ENCODE measurements around the gene BTN2A1.
"Not testable (repeated sequence)": the region's sequence is repeated elsewhere in the genome, so short reads cannot be mapped to it uniquely, and the experiment has no call there.

BTN2A1 gene

DNA sequence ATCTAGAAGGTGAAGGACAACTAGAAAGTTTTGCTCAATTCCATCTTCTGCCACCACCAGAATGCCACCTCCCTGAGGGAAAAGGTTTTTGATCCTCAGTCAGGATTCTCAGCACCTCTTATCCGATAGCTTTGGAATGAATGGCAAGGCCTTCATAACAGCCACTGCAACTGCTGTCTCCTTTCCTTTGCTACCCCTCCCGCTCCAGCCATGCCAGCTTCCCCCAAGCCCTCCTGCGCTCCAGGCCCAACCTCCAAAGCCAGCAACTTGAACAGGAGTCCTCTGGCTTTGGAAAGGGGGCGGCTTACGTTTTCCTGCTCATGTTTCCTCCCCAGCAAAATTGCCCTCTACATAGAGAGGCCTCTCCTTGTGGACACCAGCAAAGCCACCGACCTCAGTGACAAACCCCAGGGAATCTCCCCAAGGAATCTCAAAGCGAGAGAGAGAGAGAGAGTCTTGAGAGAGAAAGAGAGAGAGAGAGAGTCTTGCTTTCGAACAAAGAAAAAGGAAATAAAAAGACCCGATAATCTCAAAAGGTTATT lies 420 bp upstream of the BTN2A1 start:
- H3K4me3 ChIP-seq (ENCODE audit: low read length): peak overlapping the region; percentile 96
- peaks cover 15% of the 10 kb centered on the region for H3K36me3 ChIP-seq (ENCODE audit: control insufficient read depth, low read depth, low read length)
- no peaks in the 10 kb centered on the region for H3K4me1 ChIP-seq (ENCODE audit: control insufficient read depth, low read depth, low read length)
- H3K27ac ChIP-seq (ENCODE audit: low read length): peak overlapping the region; percentile 86
- H3K9me3 ChIP-seq (ENCODE audit: control insufficient read depth, low read depth, low read length): no peaks in the 10 kb centered on the region
- H3K27me3 ChIP-seq (ENCODE audit: control insufficient read depth, insufficient read depth, low read length): no peaks in the 10 kb centered on the region
- H3K9ac ChIP-seq (ENCODE audit: low read length): peak overlapping the region; percentile 95

DNA sequence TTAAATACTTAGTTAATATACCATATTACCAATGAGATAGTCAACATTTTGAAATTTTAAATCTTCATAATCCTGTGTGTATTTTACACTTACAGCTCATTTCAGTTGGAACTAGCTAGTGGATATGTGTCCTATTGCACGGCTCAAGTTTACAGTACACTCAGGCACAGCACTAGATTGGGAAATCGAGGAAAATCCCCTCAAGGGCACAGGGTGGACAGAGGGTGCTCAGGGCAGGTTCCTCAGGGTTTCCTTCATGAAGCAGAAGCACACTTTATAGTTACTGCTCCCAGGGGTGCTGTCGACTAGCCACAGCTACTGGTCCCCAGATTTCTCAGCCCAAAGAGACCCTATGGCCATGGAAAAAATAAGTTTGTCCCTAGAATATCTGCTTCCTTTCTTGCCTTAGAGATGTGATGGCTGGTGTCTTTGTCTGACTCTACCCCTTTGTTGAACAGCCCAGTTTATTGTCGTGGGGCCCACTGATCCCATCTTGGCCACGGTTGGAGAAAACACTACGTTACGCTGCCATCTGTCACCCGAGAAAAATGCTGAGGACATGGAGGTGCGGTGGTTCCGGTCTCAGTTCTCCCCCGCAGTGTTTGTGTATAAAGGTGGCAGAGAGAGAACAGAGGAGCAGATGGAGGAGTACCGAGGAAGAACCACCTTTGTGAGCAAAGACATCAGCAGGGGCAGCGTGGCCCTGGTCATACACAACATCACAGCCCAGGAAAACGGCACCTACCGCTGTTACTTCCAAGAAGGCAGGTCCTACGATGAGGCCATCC lies 1.5 kb downstream of the BTN2A1 start:
- Histone ChIP-seq H3K9ac (ENCODE audit: low read length) (no peak overlapping the region), H3K36me3 (ENCODE audit: control insufficient read depth, low read depth, low read length) (peaks cover 32% of the 10 kb centered on the region), H3K27ac (ENCODE audit: low read length) (no peak overlapping the region), H3K4me1 (ENCODE audit: control insufficient read depth, low read depth, low read length) (no peaks in the 10 kb centered on the region), H3K9me3 (ENCODE audit: control insufficient read depth, low read depth, low read length) (no peaks in the 10 kb centered on the region), H3K27me3 (ENCODE audit: control insufficient read depth, insufficient read depth, low read length) (no peaks in the 10 kb centered on the region), H3K4me3 (ENCODE audit: low read length) (peak overlapping the region; percentile 96)

DNA sequence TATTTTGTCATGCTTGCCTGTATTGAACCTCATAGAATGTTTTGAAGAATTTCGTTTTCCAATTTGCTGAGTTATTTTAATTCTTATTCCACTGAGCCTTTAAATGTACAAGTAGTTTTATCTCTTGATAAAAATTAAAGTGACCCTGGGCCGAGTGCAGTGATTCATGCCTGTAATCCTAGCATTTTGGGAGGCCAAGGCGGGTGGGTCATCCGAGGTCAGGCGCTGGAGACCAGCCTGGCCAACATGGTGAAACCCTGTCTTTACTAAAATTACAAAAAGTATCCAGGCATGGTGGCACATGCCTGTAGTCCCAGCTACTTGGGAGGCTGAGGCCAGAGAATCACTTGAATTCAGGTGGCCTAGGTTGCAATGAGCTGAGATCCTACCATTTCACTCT lies 3.6 kb downstream of the BTN2A1 start:
- H3K4me3 ChIP-seq (ENCODE audit: low read length); H3K27ac ChIP-seq (ENCODE audit: low read length); H3K4me1 ChIP-seq (ENCODE audit: control insufficient read depth, low read depth, low read length); H3K9ac ChIP-seq (ENCODE audit: low read length); H3K9me3 ChIP-seq (ENCODE audit: control insufficient read depth, low read depth, low read length); H3K27me3 ChIP-seq (ENCODE audit: control insufficient read depth, insufficient read depth, low read length): not testable (repeated sequence)
- H3K36me3 ChIP-seq (ENCODE audit: control insufficient read depth, low read depth, low read length): peaks cover 52% of the 10 kb centered on the region

DNA sequence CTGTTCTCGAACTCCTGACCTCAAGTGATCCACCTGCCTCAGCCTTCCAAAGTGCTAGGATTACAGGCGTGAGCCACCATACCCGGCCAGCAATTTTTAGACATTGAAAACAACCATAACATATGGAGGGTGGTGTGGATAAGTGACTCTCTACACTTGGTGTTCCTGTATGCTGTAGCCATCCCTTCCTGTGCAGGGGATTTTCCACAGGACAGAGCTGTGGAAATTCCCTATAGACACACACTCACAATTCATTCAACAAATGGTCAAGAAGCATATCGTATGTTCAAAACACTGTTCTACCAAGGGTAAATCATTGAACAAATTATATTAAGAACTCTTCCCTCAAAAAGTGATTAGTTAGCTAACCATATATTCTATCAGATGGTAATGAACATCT lies 6.3 kb downstream of the BTN2A1 start:
- H3K9ac ChIP-seq (ENCODE audit: low read length): no peak overlapping the region
- peaks cover 77% of the 10 kb centered on the region for H3K36me3 ChIP-seq (ENCODE audit: control insufficient read depth, low read depth, low read length)
- H3K27ac ChIP-seq (ENCODE audit: low read length): no peak overlapping the region
- no peaks in the 10 kb centered on the region for H3K27me3 ChIP-seq (ENCODE audit: control insufficient read depth, insufficient read depth, low read length)
- no peak overlapping the region for H3K4me3 ChIP-seq (ENCODE audit: low read length)
- no peaks in the 10 kb centered on the region for H3K4me1 ChIP-seq (ENCODE audit: control insufficient read depth, low read depth, low read length)
- no peaks in the 10 kb centered on the region for H3K9me3 ChIP-seq (ENCODE audit: control insufficient read depth, low read depth, low read length)

- H3K36me3 ChIP-seq (ENCODE audit: control insufficient read depth, low read depth, low read length): peaks cover 79% of the 10 kb centered on the region
- no peak overlapping the region for H3K9ac ChIP-seq (ENCODE audit: low read length)
Measured at GRCh38 chr6:26464416-26465131, 6.8 kb downstream of the BTN2A1 start.

GRCh38 chr6:26465776-26466175 lies 8.0 kb downstream of the BTN2A1 start:
- Histone ChIP-seq H3K4me3 (ENCODE audit: low read length) (no peak overlapping the region), H3K9ac (ENCODE audit: low read length) (no peak overlapping the region), H3K9me3 (ENCODE audit: control insufficient read depth, low read depth, low read length) (no peaks in the 10 kb centered on the region), H3K4me1 (ENCODE audit: control insufficient read depth, low read depth, low read length) (no peaks in the 10 kb centered on the region), H3K36me3 (ENCODE audit: control insufficient read depth, low read depth, low read length) (peaks cover 72% of the 10 kb centered on the region), H3K27ac (ENCODE audit: low read length) (no peak overlapping the region), H3K27me3 (ENCODE audit: control insufficient read depth, insufficient read depth, low read length) (no peaks in the 10 kb centered on the region)

More at GRCh38 chr6:26464416-26465131, 6.8 kb downstream of the BTN2A1 start:
- Histone ChIP-seq H3K9me3 (ENCODE audit: control insufficient read depth, low read depth, low read length) (no peaks in the 10 kb centered on the region), H3K27ac (ENCODE audit: low read length) (no peak overlapping the region), H3K4me1 (ENCODE audit: control insufficient read depth, low read depth, low read length) (no peaks in the 10 kb centered on the region), H3K27me3 (ENCODE audit: control insufficient read depth, insufficient read depth, low read length) (no peaks in the 10 kb centered on the region), H3K4me3 (ENCODE audit: low read length) (no peak overlapping the region)

- H3K36me3 ChIP-seq (ENCODE audit: control insufficient read depth, low read depth, low read length): peaks cover 51% of the 10 kb centered on the region
- peaks cover 3% of the 10 kb centered on the region for H3K9me3 ChIP-seq (ENCODE audit: control insufficient read depth, low read depth, low read length)
- H3K27me3 ChIP-seq (ENCODE audit: control insufficient read depth, insufficient read depth, low read length): no peaks in the 10 kb centered on the region
- H3K27ac ChIP-seq (ENCODE audit: low read length): no peak overlapping the region
- H3K9ac ChIP-seq (ENCODE audit: low read length): no peak overlapping the region
- no peak overlapping the region for H3K4me3 ChIP-seq (ENCODE audit: low read length)
- H3K4me1 ChIP-seq (ENCODE audit: control insufficient read depth, low read depth, low read length): peaks cover under 1% of the 10 kb centered on the region
Measured at GRCh38 chr6:26468829-26469228, 11.1 kb downstream of the BTN2A1 start.

DNA sequence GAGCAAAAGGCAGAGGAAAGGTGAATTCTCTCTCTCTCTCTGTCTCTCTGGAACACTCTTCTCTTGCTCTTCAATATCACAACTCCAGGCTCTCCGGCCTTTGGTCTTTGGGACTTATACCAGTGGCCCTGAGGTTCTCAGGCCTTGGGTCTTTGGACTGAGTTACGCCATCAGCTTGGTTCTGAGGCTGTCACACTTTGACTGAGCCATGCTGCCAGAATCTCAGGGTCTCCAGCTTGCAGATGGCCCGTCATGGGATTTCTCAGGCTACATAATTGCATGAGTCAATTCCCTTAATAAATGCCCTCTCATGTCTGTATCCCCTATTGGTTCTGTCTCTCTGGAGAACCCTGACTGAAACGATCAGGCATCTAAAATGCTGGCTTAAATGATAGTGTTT lies 12.9 kb downstream of the BTN2A1 start:
- peaks cover 35% of the 10 kb centered on the region for H3K36me3 ChIP-seq (ENCODE audit: control insufficient read depth, low read depth, low read length)
- H3K27me3 ChIP-seq (ENCODE audit: control insufficient read depth, insufficient read depth, low read length): no peaks in the 10 kb centered on the region
- H3K4me1 ChIP-seq (ENCODE audit: control insufficient read depth, low read depth, low read length): peaks cover 14% of the 10 kb centered on the region
- H3K27ac ChIP-seq (ENCODE audit: low read length): no peak overlapping the region
- peaks cover 3% of the 10 kb centered on the region for H3K9me3 ChIP-seq (ENCODE audit: control insufficient read depth, low read depth, low read length)
- no peak overlapping the region for H3K4me3 ChIP-seq (ENCODE audit: low read length)
- H3K9ac ChIP-seq (ENCODE audit: low read length): no peak overlapping the region

- Histone ChIP-seq H3K36me3 (ENCODE audit: control insufficient read depth, low read depth, low read length) (peaks cover 22% of the 10 kb centered on the region), H3K9ac (ENCODE audit: low read length) (no peak overlapping the region), H3K4me3 (ENCODE audit: low read length) (no peak overlapping the region), H3K9me3 (ENCODE audit: control insufficient read depth, low read depth, low read length) (peaks cover 3% of the 10 kb centered on the region), H3K4me1 (ENCODE audit: control insufficient read depth, low read depth, low read length) (peaks cover 25% of the 10 kb centered on the region), H3K27me3 (ENCODE audit: control insufficient read depth, insufficient read depth, low read length) (no peaks in the 10 kb centered on the region), H3K27ac (ENCODE audit: low read length) (no peak overlapping the region)
Measured at GRCh38 chr6:26471970-26472369, 14.2 kb downstream of the BTN2A1 start.

DNA sequence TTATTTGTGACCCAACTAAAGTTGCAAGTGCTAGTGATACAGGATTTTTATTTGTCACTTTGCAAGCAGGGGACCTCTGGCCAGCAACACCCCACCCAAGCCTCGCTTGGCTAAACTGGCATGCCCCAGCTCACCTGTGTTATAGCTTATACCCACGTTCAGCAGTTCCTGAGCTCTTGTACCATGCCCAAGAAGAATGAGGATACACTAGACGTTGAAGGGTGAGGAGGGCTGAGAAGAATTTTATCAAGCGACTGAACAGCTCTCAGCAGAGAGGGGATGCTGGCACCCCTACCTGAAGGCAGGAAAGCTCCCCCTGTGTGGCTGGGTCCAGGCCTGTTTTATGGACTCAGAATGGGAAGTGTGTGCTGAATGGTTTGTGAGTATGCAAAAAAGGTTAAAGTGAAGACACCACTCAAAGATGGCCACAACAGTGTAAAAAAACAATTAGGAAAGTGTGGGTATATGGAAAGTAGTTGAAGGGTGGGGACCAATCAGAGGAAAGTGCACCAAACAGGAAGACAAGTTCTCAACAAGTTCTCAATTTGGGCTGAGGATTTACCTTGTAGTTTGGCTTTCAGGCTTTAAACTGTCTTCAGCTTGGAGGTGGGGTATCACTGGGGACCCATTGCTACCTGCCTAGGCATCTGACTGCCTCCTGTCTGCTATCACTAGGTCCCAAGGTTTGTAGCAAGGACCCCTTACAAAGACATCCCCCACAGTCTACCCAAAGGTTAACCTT lies 15.0 kb downstream of the BTN2A1 start:
- H3K4me1 ChIP-seq (ENCODE audit: control insufficient read depth, low read depth, low read length): peaks cover 25% of the 10 kb centered on the region
- H3K27me3 ChIP-seq (ENCODE audit: control insufficient read depth, insufficient read depth, low read length): no peaks in the 10 kb centered on the region
- H3K9ac ChIP-seq (ENCODE audit: low read length): no peak overlapping the region
- peaks cover 3% of the 10 kb centered on the region for H3K9me3 ChIP-seq (ENCODE audit: control insufficient read depth, low read depth, low read length)
- no peak overlapping the region for H3K4me3 ChIP-seq (ENCODE audit: low read length)
- H3K27ac ChIP-seq (ENCODE audit: low read length): no peak overlapping the region
- peaks cover 15% of the 10 kb centered on the region for H3K36me3 ChIP-seq (ENCODE audit: control insufficient read depth, low read depth, low read length)

DNA sequence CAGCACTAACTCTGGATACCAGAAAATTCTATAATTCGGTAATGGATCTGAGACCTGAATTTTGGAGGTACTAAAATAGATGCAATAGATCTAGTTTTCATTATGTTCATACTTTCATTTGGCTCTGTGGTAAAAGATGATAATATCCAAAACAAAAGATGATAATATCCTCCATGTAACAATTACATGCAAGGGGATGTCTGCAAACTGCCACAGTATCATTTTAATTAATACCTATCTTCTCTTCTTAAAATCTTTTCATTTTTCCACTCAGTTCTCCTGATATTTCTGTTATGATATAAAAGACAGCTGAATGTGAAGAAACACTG lies 15.6 kb downstream of the BTN2A1 start:
- H3K36me3 ChIP-seq (ENCODE audit: control insufficient read depth, low read depth, low read length): peaks cover 8% of the 10 kb centered on the region
- peak overlapping the region; percentile 53 for H3K4me3 ChIP-seq (ENCODE audit: low read length)
- H3K9me3 ChIP-seq (ENCODE audit: control insufficient read depth, low read depth, low read length): peaks cover 3% of the 10 kb centered on the region
- no peaks in the 10 kb centered on the region for H3K27me3 ChIP-seq (ENCODE audit: control insufficient read depth, insufficient read depth, low read length)
- H3K27ac ChIP-seq (ENCODE audit: low read length): no peak overlapping the region
- peak overlapping the region; percentile 70 for H3K9ac ChIP-seq (ENCODE audit: low read length)
- H3K4me1 ChIP-seq (ENCODE audit: control insufficient read depth, low read depth, low read length): peaks cover 25% of the 10 kb centered on the region
